Ureter (tissue), 1 donor: Measurements from ENCODE around the gene IFITM10. TPM values are rescaled to one million over a fixed set of nuclear protein-coding genes. Genes with fewer than 3 reads are reported as not detected.

Experiments
- DNase-seq: peaks from one replicate; pipeline ENCODE4 v3.0.0-alpha.2; 2020; ENCODE audit warnings: low spot score
- total RNA-seq: library from RNA; stranded (reverse); gene quantifications from one replicate; pipeline ENCODE4 v1.2.4, GENCODE V29; 2023
- donor health status: DM: yes; HTN: yes; CAD: no.

Gene IFITM10
- 49.2 TPM for total RNA-seq

DNA sequence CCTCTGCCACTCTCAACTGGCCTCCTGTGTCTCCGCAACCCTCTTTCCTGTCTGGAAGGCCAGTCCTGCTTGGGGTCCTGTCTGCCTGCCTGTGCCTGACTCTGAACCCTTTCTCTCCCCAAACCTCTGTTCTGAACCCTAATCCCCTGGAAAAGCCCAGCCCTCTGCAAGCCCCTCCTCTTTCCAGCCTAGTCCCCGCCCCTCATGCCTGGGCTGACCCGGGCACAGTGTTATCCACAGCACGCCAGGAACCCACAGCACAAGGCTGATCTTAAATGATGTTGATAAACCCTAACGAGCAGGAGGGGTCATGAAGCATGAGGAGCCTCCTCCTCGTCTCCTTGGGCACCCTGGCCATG lies at the start of gene IFITM10:
TSS of gene IFITM10 (minus strand) at position 115 of the 359 bp plus-strand sequence. CDS start 153 bp downstream, outside the sequence.
- peak; percentile 82 for DNase-seq

DNA sequence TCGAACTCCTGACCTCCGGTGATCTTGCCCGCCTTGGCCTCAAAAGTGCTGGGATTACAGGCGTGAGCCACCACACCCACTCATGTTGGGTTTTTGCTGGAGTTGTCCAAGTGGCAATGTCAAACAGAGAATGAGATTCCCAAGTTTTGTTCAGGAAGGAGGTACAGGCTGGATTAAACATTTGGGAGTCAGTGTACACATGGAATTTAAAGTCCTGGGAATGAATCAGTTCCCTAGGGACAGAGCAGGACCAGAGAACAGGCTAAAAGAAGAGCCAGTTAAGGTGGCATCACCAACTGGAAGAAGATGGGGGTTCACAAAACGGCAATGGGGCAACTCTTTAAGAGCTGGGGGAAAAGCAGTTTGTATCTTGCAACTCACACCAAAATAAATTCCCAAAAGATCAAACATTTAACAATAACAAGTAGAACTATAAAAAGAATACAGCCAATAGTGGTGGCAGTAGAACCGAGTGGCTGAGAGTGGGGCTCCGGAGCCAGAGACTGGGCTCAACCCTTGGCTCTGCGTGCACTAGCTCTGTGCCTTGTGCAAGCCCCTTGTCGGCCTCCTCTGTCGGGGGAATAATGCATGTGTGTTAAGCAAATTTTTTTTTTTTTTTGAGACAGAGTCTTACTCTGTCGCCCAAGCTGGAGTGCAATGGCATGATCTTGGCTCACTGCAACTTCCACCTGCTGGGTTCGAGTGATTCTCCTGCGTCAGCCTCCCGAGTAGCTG lies 47.2 kb upstream of the IFITM10 start:
- DNase-seq, result no peak

DNA sequence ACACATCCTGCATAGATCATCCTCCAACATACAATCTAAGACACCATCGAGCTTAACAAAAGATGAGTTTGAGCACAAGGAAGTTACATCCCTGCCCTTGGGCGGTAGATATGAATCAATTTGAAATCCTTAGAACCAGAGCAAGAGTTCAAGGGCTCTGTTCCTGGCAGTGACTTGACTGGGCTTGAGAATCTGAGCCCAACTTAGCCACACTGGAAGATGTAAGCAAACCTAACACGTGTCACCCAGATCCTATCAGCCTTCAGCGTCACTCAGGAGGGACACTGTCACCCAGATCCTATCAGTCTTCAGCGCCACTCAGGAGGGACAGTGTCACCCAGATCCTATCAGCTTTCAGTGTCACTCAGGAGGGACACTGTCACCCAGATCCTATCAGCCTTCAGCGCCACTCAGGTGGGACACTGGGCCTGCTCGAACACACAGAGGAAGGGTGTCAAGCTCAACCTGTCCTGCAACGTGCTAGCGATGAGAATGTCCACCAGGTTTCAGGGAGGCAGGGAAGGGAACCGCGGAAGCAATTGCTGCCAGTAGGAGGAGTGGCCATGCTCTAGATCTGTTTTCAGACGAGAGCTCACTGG lies 46.1 kb upstream of the IFITM10 start:
- peak; percentile 78 for DNase-seq

DNA sequence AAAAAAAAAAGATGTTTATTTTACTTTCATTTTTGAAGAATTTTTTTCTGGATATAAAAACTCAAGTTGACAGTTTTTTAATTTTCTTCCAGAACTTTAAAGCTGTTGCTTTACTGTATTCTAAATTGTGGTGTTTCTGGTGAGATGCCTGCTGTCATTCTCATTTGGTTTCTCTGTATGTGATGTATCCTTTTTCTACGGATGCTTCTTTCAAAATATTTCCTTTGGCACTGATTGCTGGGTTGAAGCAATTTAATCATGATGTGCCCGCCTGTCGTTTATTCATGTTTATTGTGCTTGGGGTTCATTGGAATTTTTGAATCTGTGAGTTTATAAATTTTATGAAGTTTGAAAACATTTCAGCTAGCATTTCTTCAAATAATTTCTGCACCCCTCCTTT lies 42.7 kb upstream of the IFITM10 start:
- no peak for DNase-seq

DNA sequence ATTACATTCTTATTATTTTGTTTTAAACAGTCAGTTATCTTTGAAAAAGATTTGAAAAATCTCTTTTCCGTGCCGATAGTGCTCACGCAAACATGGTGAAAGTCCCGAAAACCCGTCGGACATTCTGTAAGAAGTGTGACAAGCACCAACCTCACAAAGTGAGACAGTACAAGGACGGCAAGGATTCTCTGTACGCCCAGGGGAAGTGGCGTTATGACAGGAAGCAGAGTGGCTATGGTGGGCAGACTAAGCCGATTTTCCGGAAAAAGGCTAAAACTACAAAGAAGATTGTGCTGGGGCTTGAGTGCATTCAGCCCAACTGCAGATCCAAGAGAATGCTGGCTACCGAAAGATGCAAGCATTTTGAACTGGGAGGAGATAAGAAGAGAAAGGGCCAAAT lies 42.1 kb upstream of the IFITM10 start:
- DNase-seq, result no peak

- no peak for DNase-seq
These were observed 41.5 kb upstream of the IFITM10 start for GRCh38 chr11:1791912-1792311.

- DNase-seq, result no peak
These were observed 36.1 kb upstream of the IFITM10 start for GRCh38 chr11:1786466-1786865.

DNA sequence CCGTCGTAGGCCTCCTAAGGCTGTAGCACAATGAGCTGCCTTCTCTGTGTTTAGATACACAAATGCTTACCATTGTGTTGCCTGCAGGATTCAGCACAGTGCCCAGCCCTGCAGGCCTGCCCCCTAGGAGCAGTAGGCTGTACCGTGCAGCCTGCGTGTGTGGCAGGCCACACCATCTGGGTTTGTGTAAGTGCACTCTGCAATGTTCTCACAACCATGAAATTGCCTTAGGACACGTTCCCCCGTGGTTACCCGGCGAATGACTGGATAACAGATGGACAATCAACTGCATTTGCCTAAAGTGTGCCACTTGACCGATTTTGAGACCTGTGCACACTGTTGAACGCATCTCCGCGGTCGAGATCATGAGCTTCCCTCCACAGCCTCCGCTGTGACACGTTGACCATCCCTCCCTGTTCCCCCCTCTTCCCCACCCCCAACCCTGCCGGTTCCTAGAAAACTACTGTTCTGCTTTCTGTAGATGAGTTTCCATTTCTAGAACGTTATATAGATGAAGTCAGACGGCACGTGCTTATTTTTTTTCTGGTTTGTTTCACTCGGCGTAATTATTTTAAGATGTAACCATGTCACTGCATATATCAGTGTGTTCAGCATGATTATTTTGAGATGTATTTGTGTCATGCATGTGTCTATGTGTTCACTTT lies 35.5 kb upstream of the IFITM10 start:
- DNase-seq, result no peak

DNA sequence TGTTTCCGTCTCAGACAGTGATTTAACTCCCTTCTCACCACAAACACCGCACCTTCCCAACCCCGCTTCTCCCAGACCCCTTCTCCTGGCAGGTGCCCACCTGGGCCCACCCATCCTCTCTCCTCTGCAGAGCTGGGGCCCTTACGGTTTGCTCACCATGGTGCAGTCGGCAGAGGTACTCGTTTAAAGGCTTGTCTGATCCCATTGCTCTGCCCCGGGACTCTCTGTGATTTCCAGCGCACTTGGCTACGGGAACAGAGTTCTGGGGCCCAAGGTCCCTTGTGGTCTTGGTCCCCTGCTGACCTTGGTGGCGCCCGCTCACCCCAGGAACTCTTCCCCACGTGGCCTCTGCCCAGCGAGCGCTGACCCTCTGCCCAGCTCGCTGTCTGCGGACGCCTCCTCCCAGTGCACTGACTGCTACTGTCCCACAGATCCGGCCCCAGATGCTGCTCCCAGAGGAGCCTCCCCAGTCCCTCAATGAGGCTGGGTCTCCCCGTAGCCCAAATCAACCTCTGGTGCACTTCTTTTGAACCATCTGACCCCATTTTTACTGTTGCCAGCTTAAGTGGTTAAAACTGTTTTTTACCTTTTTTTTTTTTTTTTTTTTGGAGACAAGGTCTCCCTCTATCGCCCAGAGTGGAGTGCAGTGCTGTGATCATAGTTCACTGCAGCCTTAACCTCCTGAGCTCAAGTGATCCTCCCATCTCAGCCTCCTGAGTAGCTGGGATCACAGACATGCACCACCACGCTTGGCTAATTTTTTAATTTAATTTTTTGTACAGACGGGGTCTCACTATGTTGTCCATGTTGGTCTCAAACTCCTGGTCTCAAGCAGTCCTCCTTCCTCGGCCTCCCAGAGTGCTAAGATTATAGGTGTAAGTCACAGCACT lies 34.6 kb upstream of the IFITM10 start:
- DNase-seq, result no peak

DNA sequence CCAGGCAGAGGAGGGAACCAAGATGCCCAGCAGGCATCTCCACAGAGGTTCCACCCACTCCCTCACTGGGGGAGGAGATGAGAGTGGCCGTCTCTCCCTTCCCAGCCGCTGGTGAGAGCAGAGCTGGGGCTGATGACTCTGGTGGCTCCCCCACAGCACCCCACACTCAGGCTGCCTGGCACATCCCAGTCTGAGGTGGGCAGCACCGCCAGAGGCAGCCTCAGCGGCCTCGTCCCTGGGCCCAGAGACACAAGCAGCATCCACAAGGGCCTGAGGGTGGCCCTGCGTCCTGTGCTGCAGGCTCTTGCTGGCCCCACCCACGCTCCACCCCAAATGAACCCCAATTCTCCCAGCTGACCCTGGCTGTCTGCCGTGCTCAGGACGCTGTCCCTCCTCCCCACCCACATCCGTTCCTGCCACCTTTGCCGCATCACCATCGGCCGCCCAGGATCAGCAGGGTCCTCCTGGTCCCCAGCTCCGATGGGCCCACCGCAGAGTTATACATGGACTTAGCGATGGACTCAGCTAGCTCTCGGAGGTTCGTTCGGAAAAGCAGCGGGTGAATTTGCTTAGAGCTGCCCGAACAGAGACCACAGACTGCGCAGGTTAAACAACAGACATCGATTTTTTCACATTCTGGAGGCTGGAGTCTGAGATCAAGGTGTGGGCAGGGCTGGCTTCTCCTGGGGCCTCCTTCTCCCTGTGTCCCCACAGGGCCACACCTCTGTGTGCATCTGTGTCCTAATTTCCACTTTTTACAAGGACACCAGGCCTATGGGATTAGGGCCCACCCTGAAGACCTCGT lies 33.5 kb upstream of the IFITM10 start:
- no peak for DNase-seq

GRCh38 chr11:1782831-1783724 lies 32.7 kb upstream of the IFITM10 start:
- no peak for DNase-seq

DNA sequence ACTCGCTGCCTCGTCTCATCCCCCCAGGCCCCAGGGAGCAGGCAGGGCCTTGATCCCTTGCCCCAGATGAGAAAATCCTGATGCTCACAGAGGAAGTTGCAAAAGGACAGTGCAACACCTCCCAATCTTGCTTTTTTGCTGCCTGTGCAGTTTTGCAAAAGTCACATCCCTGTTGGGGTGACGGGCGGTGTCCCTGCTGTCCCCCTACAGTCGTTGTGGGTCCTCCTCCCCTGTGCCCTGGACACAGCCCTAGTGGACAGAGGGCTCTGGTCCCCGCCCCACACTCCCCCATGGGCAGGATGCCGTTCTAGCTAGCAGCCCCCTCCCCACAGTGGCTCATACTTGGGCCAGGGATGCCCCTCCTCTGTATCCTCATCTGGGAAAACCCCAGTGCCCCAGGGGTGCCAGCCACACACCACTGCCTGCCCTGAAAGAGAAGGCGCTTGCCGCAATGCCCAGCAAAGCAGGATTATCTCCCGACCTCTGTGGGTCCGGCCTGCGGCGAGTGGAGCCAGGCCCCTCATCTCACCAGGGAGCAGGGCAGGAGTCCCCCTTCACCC lies 31.7 kb upstream of the IFITM10 start:
- DNase-seq, result no peak

DNA sequence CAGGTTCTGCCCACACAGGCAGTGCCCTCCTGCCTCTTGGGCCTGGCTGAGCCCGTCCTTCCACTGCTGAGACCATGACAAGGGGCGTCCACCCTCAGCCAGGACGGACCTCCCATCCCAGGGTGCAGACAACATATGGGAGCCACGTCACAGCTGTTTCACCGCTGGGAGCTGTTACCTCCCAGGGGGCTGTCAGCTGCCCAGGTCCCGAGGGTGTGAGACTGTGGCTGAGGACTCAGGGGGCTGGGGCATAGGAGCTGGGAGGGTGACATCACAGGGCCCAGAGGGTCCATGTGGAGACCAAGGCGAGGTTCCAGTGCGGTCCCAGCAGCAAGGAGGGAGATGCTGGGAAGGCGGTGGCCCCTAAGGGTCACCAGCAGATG lies 31.2 kb upstream of the IFITM10 start:
- DNase-seq, result peak; percentile 44

DNA sequence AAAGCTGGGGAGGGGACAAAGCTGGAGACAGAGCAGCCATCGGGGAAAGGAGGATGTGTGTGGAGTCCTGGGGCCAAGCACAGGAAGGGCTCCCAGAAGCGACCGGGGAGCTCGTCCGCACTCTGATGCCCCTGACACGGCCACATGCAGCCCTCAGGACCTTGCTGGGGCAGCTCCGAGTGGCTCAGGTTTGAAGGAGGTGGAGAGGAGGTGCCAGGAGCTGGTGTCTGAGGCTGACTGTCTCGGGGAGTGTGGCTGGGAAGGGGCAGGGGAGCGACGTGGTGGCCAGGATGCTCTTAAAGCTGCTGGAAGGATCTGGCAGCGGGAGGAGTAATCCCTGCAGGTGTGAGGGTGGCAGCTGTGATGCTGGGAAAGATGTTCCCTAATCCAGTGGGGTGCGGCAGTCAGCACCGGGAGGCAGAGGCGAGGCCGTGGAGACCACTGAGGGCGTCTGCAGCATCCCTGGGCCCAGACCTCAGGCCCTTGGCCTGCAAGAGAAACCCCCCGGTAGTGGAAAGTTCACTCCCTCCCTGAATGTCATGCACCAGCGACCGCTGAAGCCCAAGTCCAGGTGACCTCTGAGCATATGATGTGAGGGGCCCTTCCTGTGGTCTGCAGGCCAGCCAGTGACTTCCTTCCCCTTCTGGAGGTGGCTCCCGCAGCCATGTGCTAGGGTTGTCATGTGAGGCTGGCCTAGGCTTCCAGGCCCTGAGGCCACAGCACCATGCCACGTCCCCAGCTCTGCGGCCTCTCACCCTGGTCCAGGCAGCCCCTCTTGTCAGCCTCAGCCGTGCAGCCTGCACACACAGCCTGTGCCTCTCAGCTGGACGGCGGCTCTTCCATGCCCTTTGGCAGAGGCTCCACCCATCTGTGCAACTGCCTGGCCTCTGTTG lies 30.6 kb upstream of the IFITM10 start:
- DNase-seq, result peak; percentile 46

GRCh38 chr11:1779806-1780699 lies 29.7 kb upstream of the IFITM10 start:
- DNase-seq, result peak; percentile 45

DNA sequence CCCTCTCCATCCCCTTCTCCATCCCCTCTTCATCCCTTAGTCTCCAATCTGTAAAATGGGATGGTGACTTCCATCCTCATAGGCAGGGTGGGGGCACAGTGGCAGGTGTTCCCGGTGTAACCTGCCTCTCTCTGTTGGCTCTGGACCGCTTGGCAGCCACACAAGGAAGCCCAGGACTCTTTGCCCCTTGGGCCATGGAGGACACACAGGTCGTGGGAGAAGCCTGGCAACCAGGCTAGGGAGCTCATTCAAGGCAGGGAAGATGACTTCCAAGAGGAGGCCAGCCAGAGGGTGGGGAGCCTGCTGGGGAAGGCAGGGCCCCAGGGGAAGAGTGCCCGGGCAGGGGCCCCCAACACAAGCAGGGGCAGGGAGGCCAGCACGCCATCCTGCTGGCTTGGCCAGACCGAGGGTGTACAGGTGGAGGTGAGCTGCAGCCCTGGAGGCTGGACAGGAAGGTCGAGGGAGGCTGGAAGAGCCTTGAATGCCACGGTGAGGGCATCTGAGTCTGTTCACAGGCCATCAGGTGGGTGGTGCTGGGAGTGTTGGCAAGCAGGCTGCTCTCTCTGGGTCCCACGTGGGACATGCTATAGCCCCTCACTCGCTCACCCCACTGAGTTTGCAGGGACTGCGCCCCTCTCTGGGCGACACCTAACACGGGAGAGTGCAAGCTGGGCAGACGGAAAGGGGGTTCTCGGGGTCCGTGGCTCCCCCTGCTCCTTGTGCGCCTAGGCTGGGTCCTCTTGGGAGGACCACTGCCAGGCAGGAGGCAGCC lies 28.8 kb upstream of the IFITM10 start:
- DNase-seq, result no peak
